Mammary epithelial cell (primary cell): ENCODE data around the gene RTF2.

Source experiments
- CTCF ChIP-seq, 2 donors: IDR thresholded peaks in 1 of 2; conservative IDR thresholded peaks in 1 of 2; 2 replicates each; pipeline ENCODE4 v1.5.1; 2011 to 2012; ENCODE audit warnings: inconsistent platforms in 2 of 2, low read length in 2 of 2, mild to moderate bottlenecking in 2 of 2, control low read depth in 1 of 2, low read depth in 1 of 2; ENCODE audit not compliant: insufficient read depth in 1 of 2; ENCODE audit errors: extremely low read depth in 1 of 2
- EZH2 ChIP-seq: IDR thresholded peaks from 2 replicates; pipeline ENCODE4 v1.6.1; 2012; ENCODE audit warnings: low read length, inconsistent platforms, borderline replicate concordance

- TF ChIP-seq EZH2 (no peak), CTCF (conservative IDR thresholded peaks at IDR 0.05 in 1 of 2, IDR thresholded peaks at IDR 0.05 in 1 of 2; ENCODE audit: extremely low read depth in 1 of 2, insufficient read depth in 1 of 2, low read depth in 1 of 2, low read length in 2 of 2) (no peak)
Observed at GRCh38 chr20:56517211-56517610, 48.8 kb downstream of the RTF2 start.
